GM18498 (cell line): ENCODE results near the gene DNAJC22.

Experiments
- ATAC-seq: cut with Tn5 transposase; IDR thresholded peaks from one replicate; pipeline ENCODE4 v1.9.1; 2021; ENCODE audit warnings: mild to moderate bottlenecking, moderate library complexity; ENCODE audit not compliant: unreplicated experiment

DNAJC22 gene

GRCh38 chr12:49342914-49343731 lies 3.6 kb upstream of the DNAJC22 start:
- no peak for ATAC-seq

- ATAC-seq: no peak
These were observed 2.1 kb upstream of the DNAJC22 start for GRCh38 chr12:49344486-49345050.

DNA sequence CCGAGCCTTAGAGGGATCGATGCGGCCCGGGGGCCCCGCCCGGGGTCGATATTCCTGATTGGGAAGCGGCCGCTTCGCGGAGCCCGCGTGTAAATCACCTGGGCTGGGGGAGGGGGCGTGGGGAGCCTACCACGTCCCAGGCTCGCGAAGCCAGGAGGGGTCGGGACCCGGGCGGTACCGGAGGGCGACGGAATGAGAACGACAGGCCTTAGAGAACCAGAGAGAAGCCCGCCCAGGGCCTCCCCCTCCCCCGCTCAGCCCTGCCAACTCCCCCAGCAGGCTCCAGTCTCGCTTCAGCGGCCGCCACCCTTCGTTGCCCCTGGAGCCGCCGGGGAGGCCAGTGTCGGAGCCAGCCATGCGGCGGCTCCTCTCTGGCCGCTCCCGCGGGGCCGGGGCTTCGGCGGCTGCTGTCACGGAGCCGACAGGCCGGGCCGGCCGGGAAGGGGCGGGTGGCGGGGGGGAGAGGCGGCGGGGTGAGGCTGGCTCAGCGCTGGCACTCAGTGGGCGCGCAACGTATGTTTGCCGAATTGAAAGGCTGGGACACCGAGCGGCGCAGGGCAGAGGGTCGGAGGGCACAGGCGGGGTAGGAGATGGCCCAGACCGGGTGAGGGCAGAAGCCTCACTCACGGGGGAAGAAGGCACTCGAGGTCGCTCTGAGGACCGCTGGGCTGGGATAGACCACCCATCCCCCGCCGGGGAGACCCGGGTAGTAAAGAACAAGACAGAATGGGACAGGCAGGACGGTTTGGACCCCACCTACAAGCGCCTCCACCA lies 1.4 kb upstream of the DNAJC22 start:
- ATAC-seq: no peak

DNA sequence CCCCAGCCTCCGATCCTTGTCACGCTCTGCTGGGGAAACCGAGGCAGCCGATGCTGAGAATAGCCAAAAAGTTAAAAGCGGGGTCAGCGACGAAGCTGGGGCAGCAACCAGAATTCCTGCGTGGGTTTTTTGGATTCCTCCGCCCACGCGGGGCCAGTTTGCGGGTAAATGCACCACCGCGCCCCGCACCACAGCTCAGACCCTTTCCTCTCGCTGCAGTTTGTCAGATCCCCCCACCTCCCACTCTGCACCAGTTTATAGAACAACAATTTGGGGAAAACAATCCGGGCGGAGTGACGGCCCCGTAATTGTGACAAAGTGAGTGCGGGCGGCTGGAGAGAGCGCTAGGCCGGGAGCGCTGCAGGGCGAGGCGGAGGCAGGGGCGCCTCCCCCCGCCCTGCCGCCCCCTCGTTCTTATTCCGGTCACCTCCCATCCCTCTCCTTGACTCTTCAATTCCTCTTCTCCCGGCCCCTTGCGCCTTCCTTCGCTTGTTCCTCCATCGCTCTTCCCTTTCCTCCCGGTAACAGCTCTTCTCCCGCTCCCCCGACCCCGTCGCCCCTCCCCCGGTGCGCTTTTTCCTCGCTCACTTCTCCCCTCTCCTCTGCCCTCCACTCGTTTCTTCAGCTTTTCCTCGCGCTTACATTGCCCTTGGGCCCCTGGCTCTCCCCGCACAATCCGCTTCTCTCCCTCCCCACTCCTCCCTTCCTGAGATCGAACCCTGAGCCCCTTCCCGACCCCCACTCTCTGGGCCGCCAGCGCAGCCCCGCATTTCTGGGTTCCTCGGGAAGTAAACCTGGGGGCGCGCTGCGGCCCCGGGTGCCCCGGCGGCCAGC lies 646 bp upstream of the DNAJC22 start:
- no peak for ATAC-seq

GRCh38 chr12:49347311-49348193 lies 864 bp downstream of the DNAJC22 start:
- ATAC-seq: peak; percentile 55

- no peak for ATAC-seq
These were observed 2.1 kb downstream of the DNAJC22 start for GRCh38 chr12:49348781-49349180.

GRCh38 chr12:49349266-49349665 lies 2.6 kb downstream of the DNAJC22 start:
- ATAC-seq: no peak

DNA sequence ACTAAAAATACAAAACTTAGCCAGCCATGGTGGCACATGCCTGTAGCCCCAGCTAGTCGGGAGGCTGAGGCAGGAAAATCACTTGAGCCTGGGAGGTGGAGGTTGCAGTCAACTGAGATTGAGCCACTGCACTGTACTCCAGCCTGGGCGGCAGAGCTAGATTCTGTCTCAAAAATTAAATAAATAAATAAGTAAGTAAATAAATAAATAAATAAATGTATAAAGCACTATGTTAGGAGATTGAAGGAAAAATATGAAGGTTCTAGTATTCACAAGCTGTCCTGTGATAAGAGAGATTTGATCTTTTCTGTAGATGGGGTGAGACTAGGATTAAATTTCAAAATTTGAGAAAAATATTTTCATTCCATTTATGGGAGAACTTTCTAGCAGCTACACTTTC lies 5.7 kb downstream of the DNAJC22 start:
- ATAC-seq: no peak

DNA sequence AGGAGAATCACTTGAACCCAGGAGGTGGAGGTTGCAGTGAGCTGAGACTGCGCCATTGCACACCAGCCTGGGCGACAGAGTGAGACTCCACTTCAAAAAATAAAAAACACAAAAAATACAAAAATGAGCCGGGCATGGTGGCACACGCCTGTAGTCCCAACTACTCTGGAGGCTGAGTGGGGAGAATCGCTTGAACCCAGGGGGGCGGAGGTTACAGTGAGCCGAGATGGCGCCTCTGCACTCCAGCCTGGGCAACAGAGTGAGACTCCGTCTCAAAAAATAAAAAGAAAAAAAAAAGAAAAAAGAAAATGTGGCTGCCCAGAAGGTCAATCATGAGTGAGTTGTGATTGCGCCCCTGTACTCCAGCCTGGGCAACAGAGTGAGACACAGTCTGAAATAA lies 9.2 kb downstream of the DNAJC22 start:
- ATAC-seq: no peak

- no peak for ATAC-seq
These were observed 10.5 kb downstream of the DNAJC22 start for GRCh38 chr12:49357103-49357678.

- no peak for ATAC-seq
These were observed 11.9 kb downstream of the DNAJC22 start for GRCh38 chr12:49358483-49359141.

DNA sequence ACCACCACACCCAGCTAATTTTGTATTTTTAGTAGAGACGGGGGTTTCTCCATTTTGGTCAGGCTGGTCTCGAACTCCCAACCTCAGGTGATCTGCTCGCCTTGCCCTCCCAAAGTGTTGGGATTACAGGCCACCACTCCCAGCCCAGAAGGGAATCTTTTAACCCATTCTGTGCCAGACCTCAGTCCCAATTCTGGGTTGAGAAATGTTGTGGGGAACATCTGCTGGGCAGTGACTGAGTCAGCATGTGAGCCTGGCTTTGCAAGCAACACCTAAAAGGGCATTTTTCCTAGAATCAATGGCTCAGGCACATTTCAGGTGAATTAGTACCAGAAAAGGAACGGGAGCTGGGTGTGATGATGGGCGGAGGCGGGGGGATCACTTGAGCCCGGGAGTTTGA lies 13.0 kb downstream of the DNAJC22 start:
- ATAC-seq: no peak

DNA sequence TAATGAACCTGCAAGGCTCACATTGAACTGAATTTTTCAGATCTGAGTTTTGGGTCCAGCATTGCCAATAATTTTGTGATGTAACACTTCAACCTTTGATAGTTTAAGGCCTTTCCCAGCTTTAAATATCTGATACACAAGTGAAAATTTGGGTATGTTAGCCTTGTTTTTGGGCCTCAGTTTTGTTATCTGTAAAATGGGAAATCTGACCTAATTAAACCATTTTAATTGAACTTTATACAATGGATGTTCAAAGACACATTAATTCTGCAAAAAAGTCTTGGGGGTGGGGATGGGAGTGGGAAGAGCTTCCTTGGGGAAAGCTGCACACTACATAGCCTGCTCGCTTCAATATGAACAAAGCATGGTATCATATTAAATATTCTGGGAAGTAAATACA lies 15.4 kb downstream of the DNAJC22 start:
- no peak for ATAC-seq

DNA sequence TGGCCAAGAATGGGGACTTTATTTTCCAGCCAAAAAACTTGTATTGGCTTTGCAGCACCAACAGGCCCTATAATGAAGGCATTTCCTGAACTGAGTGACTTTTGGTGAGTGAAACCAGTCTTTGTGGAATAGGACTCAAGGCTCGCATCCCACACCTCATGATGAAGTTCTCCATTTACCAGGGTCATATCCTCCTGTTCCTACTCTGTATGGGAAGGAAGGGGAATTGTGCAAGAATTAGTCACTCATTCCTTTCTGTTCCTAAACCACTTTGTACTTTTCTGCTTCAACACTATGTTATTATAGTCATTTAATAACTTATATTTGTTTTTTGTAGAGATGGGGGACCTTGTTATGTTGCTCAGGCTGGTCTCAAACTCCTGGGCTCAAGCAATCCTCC lies 18.3 kb downstream of the DNAJC22 start:
- ATAC-seq: no peak

DNA sequence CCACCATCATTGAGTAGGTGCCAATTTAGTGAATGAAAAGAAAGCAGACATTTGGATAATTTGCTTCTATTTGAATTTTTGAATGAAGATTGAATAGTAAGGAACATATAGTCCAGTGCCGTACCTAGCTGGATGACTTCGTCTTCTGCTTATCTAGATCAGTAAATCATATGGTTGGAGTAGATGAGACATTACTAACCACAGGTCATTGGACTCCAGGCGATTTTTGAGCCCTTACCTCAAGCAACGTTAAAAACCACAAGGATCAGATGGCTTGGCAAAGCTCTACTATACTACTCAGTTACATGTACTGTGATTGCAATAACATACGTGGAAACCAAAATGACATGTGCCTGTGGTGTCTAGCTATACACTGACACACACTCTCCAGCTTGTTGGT lies 18.9 kb downstream of the DNAJC22 start:
- no peak for ATAC-seq

- peak; percentile 7 for ATAC-seq
These were observed 19.5 kb downstream of the DNAJC22 start for GRCh38 chr12:49366096-49366651.

- peak; percentile 72 for ATAC-seq
These were observed 20.1 kb downstream of the DNAJC22 start for GRCh38 chr12:49366652-49367380.
